SU-DHL-6 (cell line): ENCODE data around the gene SERPINA5.

ENCODE experiments used
- EZH2phosphoT487 ChIP-seq: fragments of 200-600 bp; sonication (generic), shearing (Covaris generic); conservative IDR thresholded peaks from 2 replicates; pipeline ENCODE4 v1.6.1; 2018; ENCODE audit warnings: mild to moderate bottlenecking, antibody characterized with exemption, low read length, moderate library complexity, mixed read lengths
- TF ChIP-seq, protein P1 (sequence below): fragments of 200-600 bp; sonication (generic); IDR thresholded peaks from one replicate; pipeline ENCODE4 v1.5.1; 2017; ENCODE audit warnings: antibody characterized with exemption, mild to moderate bottlenecking, low read length, moderate library complexity; ENCODE audit not compliant: insufficient read depth, poor library complexity, severe bottlenecking

GRCh38 chr14:94591871-94592270 lies 10.6 kb downstream of the SERPINA5 start:
- TF ChIP-seq, protein P1, sequence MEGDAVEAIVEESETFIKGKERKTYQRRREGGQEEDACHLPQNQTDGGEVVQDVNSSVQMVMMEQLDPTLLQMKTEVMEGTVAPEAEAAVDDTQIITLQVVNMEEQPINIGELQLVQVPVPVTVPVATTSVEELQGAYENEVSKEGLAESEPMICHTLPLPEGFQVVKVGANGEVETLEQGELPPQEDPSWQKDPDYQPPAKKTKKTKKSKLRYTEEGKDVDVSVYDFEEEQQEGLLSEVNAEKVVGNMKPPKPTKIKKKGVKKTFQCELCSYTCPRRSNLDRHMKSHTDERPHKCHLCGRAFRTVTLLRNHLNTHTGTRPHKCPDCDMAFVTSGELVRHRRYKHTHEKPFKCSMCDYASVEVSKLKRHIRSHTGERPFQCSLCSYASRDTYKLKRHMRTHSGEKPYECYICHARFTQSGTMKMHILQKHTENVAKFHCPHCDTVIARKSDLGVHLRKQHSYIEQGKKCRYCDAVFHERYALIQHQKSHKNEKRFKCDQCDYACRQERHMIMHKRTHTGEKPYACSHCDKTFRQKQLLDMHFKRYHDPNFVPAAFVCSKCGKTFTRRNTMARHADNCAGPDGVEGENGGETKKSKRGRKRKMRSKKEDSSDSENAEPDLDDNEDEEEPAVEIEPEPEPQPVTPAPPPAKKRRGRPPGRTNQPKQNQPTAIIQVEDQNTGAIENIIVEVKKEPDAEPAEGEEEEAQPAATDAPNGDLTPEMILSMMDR, result no peak
- no peak for TF ChIP-seq EZH2phosphoT487
